Panc1 (cell line): ENCODE data around the gene TMEM185B.

Experiments used
- CTCF ChIP-seq: fragments of 450-650 bp; IDR thresholded peaks from 2 replicates; pipeline ENCODE4 v1.5.1; 2017; ENCODE audit warnings: mild to moderate bottlenecking
- REST ChIP-seq, 2 experiments: IDR thresholded peaks; 2 replicates each; pipeline ENCODE4 v1.6.1; 2011 to 2012; ENCODE audit warnings: low read depth in 2 of 2, control low read depth in 1 of 2, low read length in 1 of 2, mild to moderate bottlenecking in 1 of 2, moderate library complexity in 1 of 2; ENCODE audit not compliant: insufficient read depth in 1 of 2

- TF ChIP-seq CTCF (no peak), REST (IDR thresholded peaks at IDR 0.05; ENCODE audit: insufficient read depth in 1 of 2, low read depth in 2 of 2, low read length in 1 of 2) (no peak)
Measured at GRCh38 chr2:120225549-120226065, 2.4 kb upstream of the TMEM185B start.
